Astrocyte (in vitro differentiated cells and primary cell): Measurements from ENCODE around the gene SRSF3.
"Not testable (repeated sequence)": the region's sequence is repeated elsewhere in the genome, so short reads cannot be mapped to it uniquely, and the experiment has no call there.

Source experiments
- EZH2 ChIP-seq: IDR thresholded peaks from 2 replicates; pipeline ENCODE4 v1.6.1; 2012; ENCODE audit warnings: mild to moderate bottlenecking, low read length, inconsistent platforms; ENCODE audit not compliant: insufficient read depth
- TF ChIP-seq, protein P1 (sequence below): IDR thresholded peaks from 2 replicates; pipeline ENCODE4 v1.5.1; 2011; ENCODE audit warnings: low read depth, mild to moderate bottlenecking, inconsistent platforms, low read length, moderate library complexity; ENCODE audit not compliant: insufficient read depth

DNA sequence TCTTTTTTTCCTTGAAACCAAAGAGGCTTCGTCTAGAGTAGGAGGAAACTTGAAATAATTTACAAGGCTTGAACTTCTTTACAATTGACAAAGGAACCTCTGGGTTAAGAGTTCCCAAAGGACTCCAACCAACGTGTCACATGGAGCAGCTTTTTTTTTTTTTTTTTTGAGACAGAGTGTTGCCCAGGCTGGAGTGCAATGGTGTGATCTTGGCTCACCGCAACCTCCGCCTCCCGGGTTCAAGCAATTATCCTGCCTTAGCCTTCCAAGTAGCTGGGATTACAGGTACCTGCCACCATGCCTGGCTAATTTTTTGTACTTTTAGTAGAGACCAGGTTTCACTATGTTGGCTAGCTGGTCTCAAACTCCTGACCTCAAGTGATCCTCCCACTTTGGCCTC is 60.3 kb downstream of the SRSF3 start:
- TF ChIP-seq, protein P1, sequence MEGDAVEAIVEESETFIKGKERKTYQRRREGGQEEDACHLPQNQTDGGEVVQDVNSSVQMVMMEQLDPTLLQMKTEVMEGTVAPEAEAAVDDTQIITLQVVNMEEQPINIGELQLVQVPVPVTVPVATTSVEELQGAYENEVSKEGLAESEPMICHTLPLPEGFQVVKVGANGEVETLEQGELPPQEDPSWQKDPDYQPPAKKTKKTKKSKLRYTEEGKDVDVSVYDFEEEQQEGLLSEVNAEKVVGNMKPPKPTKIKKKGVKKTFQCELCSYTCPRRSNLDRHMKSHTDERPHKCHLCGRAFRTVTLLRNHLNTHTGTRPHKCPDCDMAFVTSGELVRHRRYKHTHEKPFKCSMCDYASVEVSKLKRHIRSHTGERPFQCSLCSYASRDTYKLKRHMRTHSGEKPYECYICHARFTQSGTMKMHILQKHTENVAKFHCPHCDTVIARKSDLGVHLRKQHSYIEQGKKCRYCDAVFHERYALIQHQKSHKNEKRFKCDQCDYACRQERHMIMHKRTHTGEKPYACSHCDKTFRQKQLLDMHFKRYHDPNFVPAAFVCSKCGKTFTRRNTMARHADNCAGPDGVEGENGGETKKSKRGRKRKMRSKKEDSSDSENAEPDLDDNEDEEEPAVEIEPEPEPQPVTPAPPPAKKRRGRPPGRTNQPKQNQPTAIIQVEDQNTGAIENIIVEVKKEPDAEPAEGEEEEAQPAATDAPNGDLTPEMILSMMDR = not testable (repeated sequence)
- TF ChIP-seq EZH2 = not testable (repeated sequence)
